Gastrocnemius medialis (tissue), 4 donors: Measurements from ENCODE around the gene LDB3.

Experiments
- POLR2A ChIP-seq, 2 donors: fragments of 450-650 bp; IDR thresholded peaks; one replicate each; pipeline ENCODE4 v1.6.1; 2017; ENCODE audit warnings: antibody characterized with exemption in 2 of 2, mild to moderate bottlenecking in 2 of 2, moderate library complexity in 2 of 2
- TF ChIP-seq, protein P1 (sequence below), 5 experiments: fragments of 450-650 bp in 3 of 5; fragments of 200-600 bp in 2 of 5; sonication (generic) in 2 of 5; IDR thresholded peaks in 4 of 5; conservative IDR thresholded peaks in 1 of 5; 1 replicate in 4 of 5; 2 replicates in 1 of 5; pipeline ENCODE4 v1.5.1; 2016 to 2019; ENCODE audit warnings: antibody characterized with exemption in 5 of 5, mild to moderate bottlenecking in 3 of 5, moderate library complexity in 3 of 5

DNA sequence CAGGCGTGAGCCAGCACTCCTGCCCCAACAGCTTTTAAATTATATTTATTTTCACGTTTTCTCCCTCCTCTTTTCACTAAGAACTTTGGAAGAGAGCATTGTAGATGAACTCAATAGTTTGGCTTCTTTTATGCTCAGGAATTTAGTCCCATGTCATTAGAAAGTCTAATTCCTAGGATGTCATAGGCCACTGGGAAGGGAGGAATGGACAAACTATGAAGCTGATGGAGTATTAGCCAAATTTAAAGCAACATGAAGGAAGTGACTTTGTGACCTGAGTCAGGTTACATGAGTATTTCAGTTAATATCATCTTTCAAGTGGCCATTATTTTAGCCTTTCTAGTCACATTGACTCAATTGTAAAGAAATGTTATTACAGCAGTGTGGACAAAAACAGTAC, 32.0 kb upstream of the LDB3 start:
- TF ChIP-seq POLR2A (IDR thresholded peaks at IDR 0.05) = no peak
- TF ChIP-seq, protein P1, sequence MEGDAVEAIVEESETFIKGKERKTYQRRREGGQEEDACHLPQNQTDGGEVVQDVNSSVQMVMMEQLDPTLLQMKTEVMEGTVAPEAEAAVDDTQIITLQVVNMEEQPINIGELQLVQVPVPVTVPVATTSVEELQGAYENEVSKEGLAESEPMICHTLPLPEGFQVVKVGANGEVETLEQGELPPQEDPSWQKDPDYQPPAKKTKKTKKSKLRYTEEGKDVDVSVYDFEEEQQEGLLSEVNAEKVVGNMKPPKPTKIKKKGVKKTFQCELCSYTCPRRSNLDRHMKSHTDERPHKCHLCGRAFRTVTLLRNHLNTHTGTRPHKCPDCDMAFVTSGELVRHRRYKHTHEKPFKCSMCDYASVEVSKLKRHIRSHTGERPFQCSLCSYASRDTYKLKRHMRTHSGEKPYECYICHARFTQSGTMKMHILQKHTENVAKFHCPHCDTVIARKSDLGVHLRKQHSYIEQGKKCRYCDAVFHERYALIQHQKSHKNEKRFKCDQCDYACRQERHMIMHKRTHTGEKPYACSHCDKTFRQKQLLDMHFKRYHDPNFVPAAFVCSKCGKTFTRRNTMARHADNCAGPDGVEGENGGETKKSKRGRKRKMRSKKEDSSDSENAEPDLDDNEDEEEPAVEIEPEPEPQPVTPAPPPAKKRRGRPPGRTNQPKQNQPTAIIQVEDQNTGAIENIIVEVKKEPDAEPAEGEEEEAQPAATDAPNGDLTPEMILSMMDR (IDR thresholded peaks at IDR 0.05 in 4 of 5, conservative IDR thresholded peaks at IDR 0.05 in 1 of 5) = no peak
